ENCODE results near the gene GFRA1.

GFRA1 gene

GRCh38 chr10:116265686-116266085 lies 7.3 kb downstream of the GFRA1 start:
- no peaks in the 10 kb centered on the region for H3K79me1 ChIP-seq (ENCODE audit: low read depth, low read length)
- H3K36me3 ChIP-seq (replicated peaks in 1 of 2; ENCODE audit: control insufficient read depth in 2 of 2, insufficient read depth in 2 of 2, low read length in 2 of 2) = peaks cover 0 to 84% of the 10 kb centered on the region in 2 donors
- H2AK5ac ChIP-seq (ENCODE audit: low read depth, low read length) = no peak overlapping the region
- H3K9me3 ChIP-seq (replicated peaks in 1 of 2; ENCODE audit: control insufficient read depth in 2 of 2, insufficient read depth in 1 of 2, low read depth in 1 of 2, low read length in 2 of 2) = peaks cover 0 to 11% of the 10 kb centered on the region in 2 donors
- H2AFZ ChIP-seq (ENCODE audit: low read length) = no peak overlapping the region
- H2BK5ac ChIP-seq (ENCODE audit: low read length) = no peak overlapping the region
- no peak overlapping the region for H3K9ac ChIP-seq (ENCODE audit: low read depth, low read length, poor library complexity)
- H2BK12ac ChIP-seq (ENCODE audit: low read length) = no peak overlapping the region
- H4K91ac ChIP-seq (ENCODE audit: low read depth, low read length, poor library complexity) = no peak overlapping the region
- H3K27me3 ChIP-seq (ENCODE audit: control insufficient read depth in 3 of 3, insufficient read depth in 3 of 3, low read depth in 1 of 3, low read length in 3 of 3) = peaks cover 0 to 11% (median 0%) of the 10 kb centered on the region in 3 experiments
- no peak overlapping the region for H2BK120ac ChIP-seq (ENCODE audit: low read depth, low read length)
- WGBS, 2 donors (ENCODE audit: extremely low coverage in 2 of 2, insufficient read length in 2 of 2, insufficient replicate concordance in 1 of 2) = no CpG with 5 or more reads among the region's 10 CpGs
- no peak overlapping the region for H2BK15ac ChIP-seq (ENCODE audit: low read length)
- no peak overlapping the region for H3K4ac ChIP-seq (ENCODE audit: low read length)
- H3K4me2 ChIP-seq (ENCODE audit: insufficient read depth, low read length, poor library complexity, severe bottlenecking) = no peak overlapping the region
- no peak overlapping the region for H3K23ac ChIP-seq (ENCODE audit: low read depth, low read length, poor library complexity)
- H4K8ac ChIP-seq (ENCODE audit: low read depth, low read length) = no peak overlapping the region
- H3K27ac ChIP-seq (replicated peaks; ENCODE audit: low read length) = no peak overlapping the region
- no peak overlapping the region for H3K14ac ChIP-seq (ENCODE audit: low read length)
- H3K4me1 ChIP-seq (ENCODE audit: control insufficient read depth in 2 of 2, insufficient read depth in 1 of 2, low read depth in 1 of 2, low read length in 2 of 2) = peaks cover under 1 to 15% of the 10 kb centered on the region in 2 donors
- no peak for DNase-seq (ENCODE audit: low spot score)
- no peak overlapping the region for H3K4me3 ChIP-seq (ENCODE audit: low read length in 2 of 2)
- H3K18ac ChIP-seq (ENCODE audit: low read length) = no peak overlapping the region

- Histone ChIP-seq H2AFZ (ENCODE audit: low read length) (no peak overlapping the region), H4K8ac (ENCODE audit: low read depth, low read length) (no peak overlapping the region), H3K4ac (ENCODE audit: low read length) (no peak overlapping the region), H4K91ac (ENCODE audit: low read depth, low read length, poor library complexity) (no peak overlapping the region), H3K23ac (ENCODE audit: low read depth, low read length, poor library complexity) (no peak overlapping the region), H2BK5ac (ENCODE audit: low read length) (no peak overlapping the region), H2AK5ac (ENCODE audit: low read depth, low read length) (no peak overlapping the region), H3K9me3 (replicated peaks in 1 of 2; ENCODE audit: control insufficient read depth in 2 of 2, insufficient read depth in 1 of 2, low read depth in 1 of 2, low read length in 2 of 2) (peaks cover 0 to 11% of the 10 kb centered on the region in 2 donors), H2BK120ac (ENCODE audit: low read depth, low read length) (no peak overlapping the region), H2BK15ac (ENCODE audit: low read length) (no peak overlapping the region), H3K14ac (ENCODE audit: low read length) (no peak overlapping the region), H3K79me1 (ENCODE audit: low read depth, low read length) (no peaks in the 10 kb centered on the region), H3K4me3 (ENCODE audit: low read length in 2 of 2) (no peak overlapping the region), H3K9ac (ENCODE audit: low read depth, low read length, poor library complexity) (no peak overlapping the region), H3K27ac (replicated peaks; ENCODE audit: low read length) (no peak overlapping the region), H3K4me2 (ENCODE audit: insufficient read depth, low read length, poor library complexity, severe bottlenecking) (no peak overlapping the region), H3K27me3 (ENCODE audit: control insufficient read depth in 3 of 3, insufficient read depth in 3 of 3, low read depth in 1 of 3, low read length in 3 of 3) (no peaks in the 10 kb centered on the region), H3K36me3 (replicated peaks in 1 of 2; ENCODE audit: control insufficient read depth in 2 of 2, insufficient read depth in 2 of 2, low read length in 2 of 2) (peaks cover 0 to 79% of the 10 kb centered on the region in 2 donors), H3K4me1 (ENCODE audit: control insufficient read depth in 2 of 2, insufficient read depth in 1 of 2, low read depth in 1 of 2, low read length in 2 of 2) (peaks cover 0 to 9% of the 10 kb centered on the region in 2 donors), H3K18ac (ENCODE audit: low read length) (no peak overlapping the region), H2BK12ac (ENCODE audit: low read length) (no peak overlapping the region)
- DNase-seq (ENCODE audit: low spot score) = no peak
- WGBS, 2 donors (ENCODE audit: extremely low coverage in 2 of 2, insufficient read length in 2 of 2, insufficient replicate concordance in 1 of 2) = no CpG with 5 or more reads among the region's 7 CpGs
Observed at GRCh38 chr10:116263870-116264655, 8.9 kb downstream of the GFRA1 start.

GRCh38 chr10:116262678-116263077 lies 10.3 kb downstream of the GFRA1 start:
- no peak overlapping the region for H3K23ac ChIP-seq (ENCODE audit: low read depth, low read length, poor library complexity)
- H3K4me2 ChIP-seq (ENCODE audit: insufficient read depth, low read length, poor library complexity, severe bottlenecking) = no peak overlapping the region
- H3K14ac ChIP-seq (ENCODE audit: low read length) = no peak overlapping the region
- H2BK120ac ChIP-seq (ENCODE audit: low read depth, low read length) = no peak overlapping the region
- no peak overlapping the region for H2BK15ac ChIP-seq (ENCODE audit: low read length)
- no peak overlapping the region for H4K91ac ChIP-seq (ENCODE audit: low read depth, low read length, poor library complexity)
- no peak overlapping the region for H3K9ac ChIP-seq (ENCODE audit: low read depth, low read length, poor library complexity)
- H4K8ac ChIP-seq (ENCODE audit: low read depth, low read length) = no peak overlapping the region
- H3K79me1 ChIP-seq (ENCODE audit: low read depth, low read length) = no peaks in the 10 kb centered on the region
- H3K27me3 ChIP-seq (ENCODE audit: control insufficient read depth in 3 of 3, insufficient read depth in 3 of 3, low read depth in 1 of 3, low read length in 3 of 3) = no peaks in the 10 kb centered on the region
- no peak overlapping the region for H3K4me3 ChIP-seq (ENCODE audit: low read length in 2 of 2)
- no peak overlapping the region for H3K27ac ChIP-seq (replicated peaks; ENCODE audit: low read length)
- no peak overlapping the region for H2AFZ ChIP-seq (ENCODE audit: low read length)
- no peak for DNase-seq (ENCODE audit: low spot score)
- H2AK5ac ChIP-seq (ENCODE audit: low read depth, low read length) = no peak overlapping the region
- H2BK5ac ChIP-seq (ENCODE audit: low read length) = no peak overlapping the region
- H2BK12ac ChIP-seq (ENCODE audit: low read length) = no peak overlapping the region
- peaks cover 0 to 8% of the 10 kb centered on the region in 2 donors for H3K4me1 ChIP-seq (ENCODE audit: control insufficient read depth in 2 of 2, insufficient read depth in 1 of 2, low read depth in 1 of 2, low read length in 2 of 2)
- H3K9me3 ChIP-seq (replicated peaks in 1 of 2; ENCODE audit: control insufficient read depth in 2 of 2, insufficient read depth in 1 of 2, low read depth in 1 of 2, low read length in 2 of 2) = peaks cover 0 to 11% of the 10 kb centered on the region in 2 donors
- peaks cover 0 to 75% of the 10 kb centered on the region in 2 donors for H3K36me3 ChIP-seq (replicated peaks in 1 of 2; ENCODE audit: control insufficient read depth in 2 of 2, insufficient read depth in 2 of 2, low read length in 2 of 2)
- no peak overlapping the region for H3K4ac ChIP-seq (ENCODE audit: low read length)
- no peak overlapping the region for H3K18ac ChIP-seq (ENCODE audit: low read length)
- WGBS, 2 donors (ENCODE audit: extremely low coverage in 2 of 2, insufficient read length in 2 of 2, insufficient replicate concordance in 1 of 2) = no CpG with 5 or more reads among the region's 3 CpGs

GRCh38 chr10:116260599-116260998 lies 12.4 kb downstream of the GFRA1 start:
- Histone ChIP-seq H3K18ac (ENCODE audit: low read length) (no peak overlapping the region), H3K9me3 (replicated peaks in 1 of 2; ENCODE audit: control insufficient read depth in 2 of 2, insufficient read depth in 1 of 2, low read depth in 1 of 2, low read length in 2 of 2) (peaks cover 0 to under 1% of the 10 kb centered on the region in 2 donors), H4K8ac (ENCODE audit: low read depth, low read length) (no peak overlapping the region), H3K14ac (ENCODE audit: low read length) (no peak overlapping the region), H3K23ac (ENCODE audit: low read depth, low read length, poor library complexity) (no peak overlapping the region), H2AFZ (ENCODE audit: low read length) (no peak overlapping the region), H3K9ac (ENCODE audit: low read depth, low read length, poor library complexity) (no peak overlapping the region), H2BK12ac (ENCODE audit: low read length) (no peak overlapping the region), H3K4me3 (ENCODE audit: low read length in 2 of 2) (no peak overlapping the region), H2BK5ac (ENCODE audit: low read length) (no peak overlapping the region), H2AK5ac (ENCODE audit: low read depth, low read length) (no peak overlapping the region), H4K91ac (ENCODE audit: low read depth, low read length, poor library complexity) (no peak overlapping the region), H3K4me2 (ENCODE audit: insufficient read depth, low read length, poor library complexity, severe bottlenecking) (no peak overlapping the region), H3K4ac (ENCODE audit: low read length) (no peak overlapping the region), H3K27me3 (ENCODE audit: control insufficient read depth in 3 of 3, insufficient read depth in 3 of 3, low read depth in 1 of 3, low read length in 3 of 3) (no peaks in the 10 kb centered on the region), H3K4me1 (ENCODE audit: control insufficient read depth in 2 of 2, insufficient read depth in 1 of 2, low read depth in 1 of 2, low read length in 2 of 2) (peaks cover 0 to 19% of the 10 kb centered on the region in 2 donors), H3K79me1 (ENCODE audit: low read depth, low read length) (no peaks in the 10 kb centered on the region), H2BK15ac (ENCODE audit: low read length) (no peak overlapping the region), H3K36me3 (replicated peaks in 1 of 2; ENCODE audit: control insufficient read depth in 2 of 2, insufficient read depth in 2 of 2, low read length in 2 of 2) (peaks cover 0 to 60% of the 10 kb centered on the region in 2 donors), H2BK120ac (ENCODE audit: low read depth, low read length) (no peak overlapping the region), H3K27ac (replicated peaks; ENCODE audit: low read length) (no peak overlapping the region)
- no peak for DNase-seq (ENCODE audit: low spot score)
- WGBS, 2 donors (ENCODE audit: extremely low coverage in 2 of 2, insufficient read length in 2 of 2, insufficient replicate concordance in 1 of 2) = no CpG with 5 or more reads among the region's 2 CpGs
